ENCODE results near the gene DOCK1.

DOCK1 gene

GRCh38 chr10:127349737-127350136, 444.5 kb downstream of the DOCK1 start:
- Histone ChIP-seq H2BK5ac (ENCODE audit: low read length) (no peak overlapping the region), H4K5ac (ENCODE audit: low read length) (no peak overlapping the region), H3K79me1 (ENCODE audit: low read length) (no peaks in the 10 kb centered on the region), H3K4me2 (ENCODE audit: low read length) (no peak overlapping the region), H3K9ac (ENCODE audit: low read length) (no peak overlapping the region), H3K27me3 (ENCODE audit: insufficient read depth, low read length, poor library complexity) (no peaks in the 10 kb centered on the region), H3K27ac (ENCODE audit: low read depth, low read length) (no peak overlapping the region), H3K4me1 (ENCODE audit: control insufficient read depth, low read depth, low read length) (no peaks in the 10 kb centered on the region), H3K79me2 (ENCODE audit: control insufficient read depth, insufficient read depth, low read length) (no peaks in the 10 kb centered on the region), H2BK15ac (replicated peaks; ENCODE audit: low read depth) (no peak overlapping the region), H3K23ac (ENCODE audit: low read length) (no peak overlapping the region), H3K56ac (ENCODE audit: low read length) (no peak overlapping the region), H2BK120ac (ENCODE audit: low read depth, low read length) (no peak overlapping the region), H3K4ac (ENCODE audit: low read depth, low read length) (no peak overlapping the region), H3K36me3 (ENCODE audit: control insufficient read depth, insufficient read depth, low read length) (no peaks in the 10 kb centered on the region), H3K18ac (ENCODE audit: low read length) (no peak overlapping the region), H4K8ac (ENCODE audit: low read depth, low read length) (no peak overlapping the region), H2AK5ac (ENCODE audit: low read length) (no peak overlapping the region), H3K4me3 (ENCODE audit: low read length) (no peak overlapping the region)
- WGBS (ENCODE audit: extremely low coverage, insufficient coverage, low lambda C conversion rate) = no CpG with 5 or more reads among the region's 3 CpGs
- DNase-seq = peak; percentile 46

GRCh38 chr10:127351542-127351941, 446.3 kb downstream of the DOCK1 start:
- no peak overlapping the region for H3K27ac ChIP-seq (ENCODE audit: low read depth, low read length)
- H2BK5ac ChIP-seq (ENCODE audit: low read length) = no peak overlapping the region
- no peak overlapping the region for H3K4me2 ChIP-seq (ENCODE audit: low read length)
- H3K4ac ChIP-seq (ENCODE audit: low read depth, low read length) = no peak overlapping the region
- H3K23ac ChIP-seq (ENCODE audit: low read length) = no peak overlapping the region
- no peak overlapping the region for H4K5ac ChIP-seq (ENCODE audit: low read length)
- WGBS (ENCODE audit: extremely low coverage, insufficient coverage, low lambda C conversion rate) = no CpG with 5 or more reads among the region's 4 CpGs
- H3K36me3 ChIP-seq (ENCODE audit: control insufficient read depth, insufficient read depth, low read length) = no peaks in the 10 kb centered on the region
- no peaks in the 10 kb centered on the region for H3K4me1 ChIP-seq (ENCODE audit: control insufficient read depth, low read depth, low read length)
- no peak overlapping the region for H3K18ac ChIP-seq (ENCODE audit: low read length)
- no peak overlapping the region for H2AK5ac ChIP-seq (ENCODE audit: low read length)
- H4K8ac ChIP-seq (ENCODE audit: low read depth, low read length) = no peak overlapping the region
- no peaks in the 10 kb centered on the region for H3K79me2 ChIP-seq (ENCODE audit: control insufficient read depth, insufficient read depth, low read length)
- no peak overlapping the region for H2BK120ac ChIP-seq (ENCODE audit: low read depth, low read length)
- no peak overlapping the region for H3K4me3 ChIP-seq (ENCODE audit: low read length)
- H3K56ac ChIP-seq (ENCODE audit: low read length) = no peak overlapping the region
- no peak for DNase-seq
- no peaks in the 10 kb centered on the region for H3K27me3 ChIP-seq (ENCODE audit: insufficient read depth, low read length, poor library complexity)
- H2BK15ac ChIP-seq (replicated peaks; ENCODE audit: low read depth) = no peak overlapping the region
- no peak overlapping the region for H3K9ac ChIP-seq (ENCODE audit: low read length)
- H3K79me1 ChIP-seq (ENCODE audit: low read length) = no peaks in the 10 kb centered on the region

- no peak overlapping the region for H3K18ac ChIP-seq (ENCODE audit: low read length)
- no CpG with 5 or more reads among the region's 13 CpGs for WGBS (ENCODE audit: extremely low coverage, insufficient coverage, low lambda C conversion rate)
Observed at GRCh38 chr10:127353544-127353943, 448.3 kb downstream of the DOCK1 start.

GRCh38 chr10:127354255-127354654, 449.0 kb downstream of the DOCK1 start:
- no peaks in the 10 kb centered on the region for H3K4me1 ChIP-seq (ENCODE audit: control insufficient read depth, low read depth, low read length)
- no peak overlapping the region for H3K4me2 ChIP-seq (ENCODE audit: low read length)
- H4K8ac ChIP-seq (ENCODE audit: low read depth, low read length) = no peak overlapping the region
- no peak overlapping the region for H3K4ac ChIP-seq (ENCODE audit: low read depth, low read length)
- H3K56ac ChIP-seq (ENCODE audit: low read length) = no peak overlapping the region
- no peak overlapping the region for H3K27ac ChIP-seq (ENCODE audit: low read depth, low read length)
- H2BK5ac ChIP-seq (ENCODE audit: low read length) = no peak overlapping the region
- H4K5ac ChIP-seq (ENCODE audit: low read length) = no peak overlapping the region
- DNase-seq = no peak
- H2BK120ac ChIP-seq (ENCODE audit: low read depth, low read length) = no peak overlapping the region
- no peak overlapping the region for H3K9ac ChIP-seq (ENCODE audit: low read length)
- H3K4me3 ChIP-seq (ENCODE audit: low read length) = no peak overlapping the region
- no CpG with 5 or more reads among the region's 7 CpGs for WGBS (ENCODE audit: extremely low coverage, insufficient coverage, low lambda C conversion rate)
- H3K79me2 ChIP-seq (ENCODE audit: control insufficient read depth, insufficient read depth, low read length) = no peaks in the 10 kb centered on the region
- no peak overlapping the region for H3K23ac ChIP-seq (ENCODE audit: low read length)
- no peak overlapping the region for H3K18ac ChIP-seq (ENCODE audit: low read length)
- H3K79me1 ChIP-seq (ENCODE audit: low read length) = no peaks in the 10 kb centered on the region
- H3K27me3 ChIP-seq (ENCODE audit: insufficient read depth, low read length, poor library complexity) = no peaks in the 10 kb centered on the region
- no peak overlapping the region for H2BK15ac ChIP-seq (replicated peaks; ENCODE audit: low read depth)
- H3K36me3 ChIP-seq (ENCODE audit: control insufficient read depth, insufficient read depth, low read length) = no peaks in the 10 kb centered on the region
- no peak overlapping the region for H2AK5ac ChIP-seq (ENCODE audit: low read length)

More at GRCh38 chr10:127353544-127353943, 448.3 kb downstream of the DOCK1 start:
- Histone ChIP-seq H2BK15ac (replicated peaks; ENCODE audit: low read depth) (no peak overlapping the region), H3K4me1 (ENCODE audit: control insufficient read depth, low read depth, low read length) (no peaks in the 10 kb centered on the region), H3K27me3 (ENCODE audit: insufficient read depth, low read length, poor library complexity) (no peaks in the 10 kb centered on the region), H3K23ac (ENCODE audit: low read length) (no peak overlapping the region), H3K79me1 (ENCODE audit: low read length) (no peaks in the 10 kb centered on the region), H3K27ac (ENCODE audit: low read depth, low read length) (no peak overlapping the region), H3K56ac (ENCODE audit: low read length) (no peak overlapping the region), H3K4me2 (ENCODE audit: low read length) (no peak overlapping the region), H3K4me3 (ENCODE audit: low read length) (no peak overlapping the region), H2BK5ac (ENCODE audit: low read length) (no peak overlapping the region), H4K5ac (ENCODE audit: low read length) (no peak overlapping the region), H3K79me2 (ENCODE audit: control insufficient read depth, insufficient read depth, low read length) (no peaks in the 10 kb centered on the region), H4K8ac (ENCODE audit: low read depth, low read length) (no peak overlapping the region), H2BK120ac (ENCODE audit: low read depth, low read length) (no peak overlapping the region), H2AK5ac (ENCODE audit: low read length) (no peak overlapping the region), H3K9ac (ENCODE audit: low read length) (no peak overlapping the region), H3K4ac (ENCODE audit: low read depth, low read length) (no peak overlapping the region), H3K36me3 (ENCODE audit: control insufficient read depth, insufficient read depth, low read length) (no peaks in the 10 kb centered on the region)
- no peak for DNase-seq

- no peak overlapping the region for H3K56ac ChIP-seq (ENCODE audit: low read length)
- no peak overlapping the region for H3K4me2 ChIP-seq (ENCODE audit: low read length)
- DNase-seq = no peak
- no peak overlapping the region for H4K8ac ChIP-seq (ENCODE audit: low read depth, low read length)
- H3K18ac ChIP-seq (ENCODE audit: low read length) = no peak overlapping the region
- no peak overlapping the region for H4K5ac ChIP-seq (ENCODE audit: low read length)
- H3K79me1 ChIP-seq (ENCODE audit: low read length) = no peaks in the 10 kb centered on the region
- H2AK5ac ChIP-seq (ENCODE audit: low read length) = no peak overlapping the region
- WGBS (ENCODE audit: extremely low coverage, insufficient coverage, low lambda C conversion rate) = no CpG with 5 or more reads among the region's 1 CpG
- no peaks in the 10 kb centered on the region for H3K36me3 ChIP-seq (ENCODE audit: control insufficient read depth, insufficient read depth, low read length)
- no peaks in the 10 kb centered on the region for H3K4me1 ChIP-seq (ENCODE audit: control insufficient read depth, low read depth, low read length)
- H3K23ac ChIP-seq (ENCODE audit: low read length) = no peak overlapping the region
- H3K79me2 ChIP-seq (ENCODE audit: control insufficient read depth, insufficient read depth, low read length) = no peaks in the 10 kb centered on the region
- H2BK15ac ChIP-seq (replicated peaks; ENCODE audit: low read depth) = no peak overlapping the region
- no peak overlapping the region for H2BK5ac ChIP-seq (ENCODE audit: low read length)
- H2BK120ac ChIP-seq (ENCODE audit: low read depth, low read length) = no peak overlapping the region
- H3K4me3 ChIP-seq (ENCODE audit: low read length) = no peak overlapping the region
- H3K27me3 ChIP-seq (ENCODE audit: insufficient read depth, low read length, poor library complexity) = no peaks in the 10 kb centered on the region
- H3K4ac ChIP-seq (ENCODE audit: low read depth, low read length) = no peak overlapping the region
- H3K9ac ChIP-seq (ENCODE audit: low read length) = no peak overlapping the region
- no peak overlapping the region for H3K27ac ChIP-seq (ENCODE audit: low read depth, low read length)
Observed at GRCh38 chr10:127354992-127355391, 449.8 kb downstream of the DOCK1 start.

- Histone ChIP-seq H2BK15ac (replicated peaks; ENCODE audit: low read depth) (no peak overlapping the region), H3K36me3 (ENCODE audit: control insufficient read depth, insufficient read depth, low read length) (no peaks in the 10 kb centered on the region), H3K9ac (ENCODE audit: low read length) (no peak overlapping the region), H3K4me2 (ENCODE audit: low read length) (no peak overlapping the region), H3K4me1 (ENCODE audit: control insufficient read depth, low read depth, low read length) (no peaks in the 10 kb centered on the region), H3K79me1 (ENCODE audit: low read length) (no peaks in the 10 kb centered on the region), H3K4me3 (ENCODE audit: low read length) (no peak overlapping the region), H3K18ac (ENCODE audit: low read length) (no peak overlapping the region), H2BK120ac (ENCODE audit: low read depth, low read length) (no peak overlapping the region), H3K4ac (ENCODE audit: low read depth, low read length) (no peak overlapping the region), H2BK5ac (ENCODE audit: low read length) (no peak overlapping the region), H3K79me2 (ENCODE audit: control insufficient read depth, insufficient read depth, low read length) (no peaks in the 10 kb centered on the region), H3K23ac (ENCODE audit: low read length) (no peak overlapping the region), H4K8ac (ENCODE audit: low read depth, low read length) (no peak overlapping the region), H4K5ac (ENCODE audit: low read length) (no peak overlapping the region), H3K27ac (ENCODE audit: low read depth, low read length) (no peak overlapping the region), H3K56ac (ENCODE audit: low read length) (no peak overlapping the region), H2AK5ac (ENCODE audit: low read length) (no peak overlapping the region), H3K27me3 (ENCODE audit: insufficient read depth, low read length, poor library complexity) (no peaks in the 10 kb centered on the region)
- WGBS (ENCODE audit: extremely low coverage, insufficient coverage, low lambda C conversion rate) = no CpG with 5 or more reads among the region's 6 CpGs
- DNase-seq = no peak
Observed at GRCh38 chr10:127356360-127356759, 451.1 kb downstream of the DOCK1 start.

All from mesendoderm (in vitro differentiated cells).